SJCRH30 (cell line): ENCODE data around the gene PILRB. TPM values are rescaled to one million over a fixed set of nuclear protein-coding genes. Genes with fewer than 3 reads are reported as not detected.
"Not testable (repeated sequence)": the region's sequence is repeated elsewhere in the genome, so short reads cannot be mapped to it uniquely, and the experiment has no call there.

Experiments used
- DNase-seq, 2 experiments: peaks; one replicate each; pipeline ENCODE4 v3.0.0-alpha.2; 2015 to 2020
- H3K27ac ChIP-seq: fragments of 250-450 bp; sonication (Bioruptor Pico); 2 replicates; pipeline ENCODE4 v1.5.1; 2020; ENCODE audit warnings: mild to moderate bottlenecking, moderate library complexity
- H3K27me3 ChIP-seq: fragments of 250-450 bp; sonication (Bioruptor Pico); 2 replicates; pipeline ENCODE4 v1.5.1; 2020; ENCODE audit warnings: mild to moderate bottlenecking, moderate library complexity
- H3K36me3 ChIP-seq: fragments of 250-450 bp; sonication (Bioruptor Pico); 2 replicates; pipeline ENCODE4 v1.5.1; 2020; ENCODE audit warnings: mild to moderate bottlenecking, moderate library complexity
- H3K4me1 ChIP-seq: fragments of 250-450 bp; sonication (Bioruptor Pico); 2 replicates; pipeline ENCODE4 v1.5.1; 2020; ENCODE audit warnings: mild to moderate bottlenecking, moderate library complexity
- H3K4me3 ChIP-seq: fragments of 250-450 bp; sonication (Bioruptor Pico); 2 replicates; pipeline ENCODE4 v1.5.1; 2020; ENCODE audit warnings: mild to moderate bottlenecking, moderate library complexity
- H3K9me3 ChIP-seq: fragments of 250-450 bp; sonication (Bioruptor Pico); replicated peaks from 2 replicates; pipeline ENCODE4 v1.5.1; 2020; ENCODE audit warnings: mild to moderate bottlenecking, moderate library complexity
- total RNA-seq: library from RNA; depleted of rRNA; stranded (reverse); fragments of >200 nt; shearing (Covaris generic); gene quantifications from 2 replicates; pipeline ENCODE4 v1.2.3, GENCODE V29; 2014

PILRB gene
- total RNA-seq, 1 experiment from 2014 or later: 28.0 TPM

DNA sequence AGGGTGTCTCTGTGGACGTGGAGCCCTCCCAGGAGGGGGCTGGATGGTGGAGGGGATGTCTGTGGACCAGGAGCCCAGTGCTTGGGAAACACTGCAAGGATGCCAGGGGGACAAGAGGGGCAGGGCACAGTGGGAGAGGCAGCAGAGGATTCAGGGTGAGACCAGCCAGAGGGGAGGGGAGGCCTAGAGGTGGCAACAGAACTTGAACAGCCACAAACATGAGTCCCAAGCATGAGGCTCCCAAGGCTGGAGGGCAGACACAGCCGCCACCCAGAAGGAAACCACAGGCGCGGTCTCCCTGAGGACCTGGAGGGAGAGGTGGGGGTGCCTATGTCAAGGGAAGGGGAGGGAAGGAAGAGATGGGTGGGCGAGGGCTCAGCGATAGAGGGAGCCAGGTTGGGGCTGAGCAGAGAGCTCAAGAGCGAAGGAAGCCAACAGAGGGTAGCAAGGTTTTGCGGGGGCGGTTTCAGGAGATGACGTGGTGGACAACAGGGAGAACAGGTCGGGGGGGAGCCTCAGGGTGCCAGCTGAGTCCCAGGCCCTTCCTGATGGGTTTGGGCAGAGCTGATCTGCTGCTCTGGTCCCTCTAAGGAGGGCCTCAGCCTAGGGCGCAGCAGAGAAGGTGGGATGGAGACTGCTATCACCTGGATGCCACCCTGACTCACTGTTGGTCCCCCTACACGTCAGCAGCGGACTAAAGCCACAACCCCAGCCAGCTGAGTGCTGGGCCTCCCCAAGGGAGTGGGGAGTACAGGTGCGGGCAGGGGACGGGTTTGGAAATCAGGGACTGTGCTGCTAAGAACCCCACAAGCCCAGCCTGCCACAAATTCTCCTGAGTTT is 8.7 kb downstream of the PILRB start:
- Histone ChIP-seq H3K4me1 (no peaks in the 10 kb centered on the region), H3K4me3 (no peak overlapping the region), H3K27me3 (no peaks in the 10 kb centered on the region), H3K27ac (no peak overlapping the region), H3K9me3 (no peaks in the 10 kb centered on the region), H3K36me3 (peaks cover 13% of the 10 kb centered on the region)
- no peak for DNase-seq

DNA sequence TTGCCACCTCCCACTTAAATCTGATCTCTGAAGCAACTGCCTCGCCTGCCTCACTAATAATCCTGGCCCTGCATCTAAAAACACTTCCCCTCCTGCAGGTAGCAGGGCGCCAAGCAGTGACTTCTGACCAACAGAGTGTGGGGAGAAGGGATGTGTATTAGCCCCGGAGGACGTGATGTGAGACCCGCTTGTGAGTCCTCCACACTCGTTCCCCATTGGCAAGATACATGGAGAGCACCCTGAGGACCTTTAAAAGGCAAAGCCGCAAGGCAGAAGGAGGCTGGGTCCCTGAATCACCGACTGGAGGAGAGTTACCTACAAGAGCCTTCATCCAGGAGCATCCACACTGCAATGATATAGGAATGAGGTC is 9.3 kb downstream of the PILRB start:
- H3K4me1 ChIP-seq: no peaks in the 10 kb centered on the region
- H3K27ac ChIP-seq: no peak overlapping the region
- no peak for DNase-seq
- H3K9me3 ChIP-seq: no peaks in the 10 kb centered on the region
- no peaks in the 10 kb centered on the region for H3K27me3 ChIP-seq
- no peak overlapping the region for H3K4me3 ChIP-seq
- H3K36me3 ChIP-seq: peaks cover 7% of the 10 kb centered on the region

DNA sequence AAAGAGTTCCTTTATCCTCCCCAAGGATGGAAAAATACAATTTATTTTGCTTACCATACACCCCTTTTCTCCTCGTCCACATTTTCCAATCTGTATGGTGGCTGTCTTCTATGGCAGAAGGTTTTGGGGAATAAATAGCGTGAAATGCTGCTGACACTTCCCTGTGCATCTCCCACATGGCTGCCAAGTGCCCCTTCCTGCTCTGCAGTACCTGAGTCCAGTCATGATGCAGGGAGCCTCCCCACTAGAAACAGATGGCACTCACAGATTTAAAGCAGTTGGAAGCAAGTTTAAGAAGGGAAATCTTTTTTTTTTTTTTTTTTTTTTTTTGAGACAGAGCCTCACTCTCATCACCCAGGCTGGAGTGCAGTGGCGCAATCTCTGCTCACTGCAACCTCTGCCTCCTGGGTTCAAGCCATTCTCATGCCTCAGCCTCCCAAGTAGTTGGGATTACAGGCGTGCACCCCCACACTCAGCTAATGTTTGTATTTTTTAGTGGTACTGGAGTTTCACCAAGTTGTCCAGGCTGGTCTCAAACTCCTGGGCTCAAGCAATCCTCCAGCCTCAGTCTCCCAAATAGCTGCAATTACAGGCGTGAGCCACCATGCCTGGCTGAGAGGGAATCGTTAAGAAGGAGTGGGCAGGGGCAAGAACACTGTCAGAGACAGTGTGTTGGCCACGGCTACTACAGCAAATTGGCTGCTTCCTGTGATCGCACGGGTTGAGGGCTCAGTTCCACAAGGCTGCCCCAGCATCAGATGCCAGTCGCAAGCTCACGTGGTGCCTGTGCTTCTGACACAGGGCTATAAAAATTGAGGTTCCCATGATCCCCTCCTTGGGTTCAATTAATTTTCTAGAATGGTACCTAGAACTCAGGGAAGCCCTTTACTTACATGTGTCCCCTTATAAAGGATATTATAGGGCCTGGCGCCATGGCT is 10.0 kb downstream of the PILRB start:
- Histone ChIP-seq H3K4me3 (no peak overlapping the region), H3K4me1 (no peaks in the 10 kb centered on the region), H3K36me3 (peaks cover 7% of the 10 kb centered on the region), H3K27me3 (no peaks in the 10 kb centered on the region), H3K27ac (no peak overlapping the region), H3K9me3 (no peaks in the 10 kb centered on the region)
- DNase-seq: no peak

GRCh38 chr7:100369105-100369504 is 11.2 kb downstream of the PILRB start:
- H3K4me3 ChIP-seq: no peak overlapping the region
- H3K36me3 ChIP-seq: no peaks in the 10 kb centered on the region
- H3K27me3 ChIP-seq: no peaks in the 10 kb centered on the region
- H3K9me3 ChIP-seq: no peaks in the 10 kb centered on the region
- H3K4me1 ChIP-seq: no peaks in the 10 kb centered on the region
- H3K27ac ChIP-seq: no peak overlapping the region
- DNase-seq: no peak

- Histone ChIP-seq H3K27ac (no peak overlapping the region), H3K9me3 (no peaks in the 10 kb centered on the region), H3K36me3 (no peaks in the 10 kb centered on the region), H3K4me1 (no peaks in the 10 kb centered on the region), H3K4me3 (no peak overlapping the region), H3K27me3 (no peaks in the 10 kb centered on the region)
- DNase-seq: no peak
These were observed 12.4 kb downstream of the PILRB start for GRCh38 chr7:100370303-100370702.

GRCh38 chr7:100370746-100371145 is 12.8 kb downstream of the PILRB start:
- Histone ChIP-seq H3K27me3 (no peaks in the 10 kb centered on the region), H3K27ac (no peak overlapping the region), H3K36me3 (no peaks in the 10 kb centered on the region), H3K4me3 (no peak overlapping the region), H3K4me1 (no peaks in the 10 kb centered on the region), H3K9me3 (no peaks in the 10 kb centered on the region)
- DNase-seq: no peak

DNA sequence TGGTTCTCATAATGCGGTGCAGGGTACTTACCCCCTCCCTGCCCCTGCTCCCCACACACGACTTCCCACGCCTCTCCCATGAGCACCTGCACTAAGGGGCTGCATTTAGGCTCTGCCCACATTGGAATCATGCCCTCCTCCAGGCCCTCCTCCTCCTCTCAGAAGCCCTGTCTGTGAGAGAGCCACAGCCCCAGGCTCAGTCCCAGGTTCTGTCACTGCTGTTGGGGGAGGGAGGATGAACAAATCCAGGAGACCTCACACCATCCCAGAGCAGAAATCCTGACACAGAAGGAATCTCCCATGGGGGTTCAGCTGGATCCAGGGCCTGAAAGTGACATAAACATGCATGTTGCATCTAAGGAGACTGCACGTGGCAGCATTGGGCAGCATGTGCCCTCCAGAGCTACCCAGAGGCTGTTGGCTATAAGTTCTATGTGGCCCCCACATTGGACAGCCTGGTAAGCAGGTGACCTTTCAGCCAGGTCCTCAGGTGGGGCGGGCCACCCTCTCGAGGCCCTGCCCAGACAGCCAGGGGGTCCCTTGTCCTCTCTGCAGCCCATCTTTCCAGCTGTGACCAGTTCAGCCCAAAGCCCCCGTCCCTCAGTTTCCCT is 13.7 kb downstream of the PILRB start:
- Histone ChIP-seq H3K4me1 (no peaks in the 10 kb centered on the region), H3K9me3 (no peaks in the 10 kb centered on the region), H3K4me3 (no peak overlapping the region), H3K36me3 (no peaks in the 10 kb centered on the region), H3K27ac (no peak overlapping the region), H3K27me3 (no peaks in the 10 kb centered on the region)
- no peak for DNase-seq

DNA sequence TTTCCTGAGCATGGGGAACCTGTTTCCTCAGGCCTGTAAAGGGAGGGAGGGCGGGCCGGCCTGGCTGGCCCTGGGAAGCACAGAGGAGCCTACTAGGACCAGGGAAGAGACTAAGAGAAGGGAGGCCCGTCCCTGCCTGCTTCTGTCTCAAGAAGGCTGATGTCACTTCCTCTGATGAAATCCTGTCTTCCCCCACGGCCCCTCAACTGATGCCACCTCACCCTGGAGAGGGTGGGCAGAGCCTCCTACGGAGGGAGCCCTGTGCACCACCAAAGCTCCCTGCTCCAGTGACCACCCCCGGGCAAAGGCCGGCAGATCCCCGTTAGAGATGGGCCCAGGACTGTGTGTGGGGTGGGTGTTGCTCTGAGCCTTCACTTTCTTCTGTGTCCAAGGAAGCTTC is 14.3 kb downstream of the PILRB start:
- Histone ChIP-seq H3K36me3 (no peaks in the 10 kb centered on the region), H3K27ac (no peak overlapping the region), H3K9me3 (no peaks in the 10 kb centered on the region), H3K27me3 (no peaks in the 10 kb centered on the region), H3K4me3 (no peak overlapping the region), H3K4me1 (no peaks in the 10 kb centered on the region)
- DNase-seq: no peak

- Histone ChIP-seq H3K27me3 (no peaks in the 10 kb centered on the region), H3K36me3 (no peaks in the 10 kb centered on the region), H3K4me1 (no peaks in the 10 kb centered on the region), H3K4me3 (no peak overlapping the region), H3K9me3 (no peaks in the 10 kb centered on the region), H3K27ac (no peak overlapping the region)
- no peak for DNase-seq
These were observed 14.8 kb downstream of the PILRB start for GRCh38 chr7:100372694-100373093.

DNA sequence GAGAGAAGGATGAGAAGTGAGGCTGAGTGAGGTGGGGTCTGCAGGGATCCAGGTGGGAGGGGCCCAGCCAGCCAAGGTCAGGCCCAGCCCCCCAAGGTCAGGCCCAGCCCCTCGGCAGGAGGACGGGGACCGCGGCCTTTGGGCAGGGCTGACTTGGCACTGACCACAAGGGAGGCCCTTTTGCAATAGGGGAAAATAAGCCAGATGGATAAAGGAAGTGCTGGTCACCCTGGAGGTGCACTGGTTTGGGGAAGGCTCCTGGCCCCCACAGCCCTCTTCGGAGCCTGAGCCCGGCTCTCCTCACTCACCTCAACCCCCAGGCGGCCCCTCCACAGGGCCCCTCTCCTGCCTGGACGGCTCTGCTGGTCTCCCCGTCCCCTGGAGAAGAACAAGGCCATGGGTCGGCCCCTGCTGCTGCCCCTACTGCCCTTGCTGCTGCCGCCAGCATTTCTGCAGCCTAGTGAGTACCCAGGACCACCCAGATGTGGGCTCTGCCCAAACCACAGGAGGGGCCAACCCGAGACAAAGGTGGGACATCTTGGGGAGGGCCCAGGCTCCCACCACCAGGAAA is 15.4 kb downstream of the PILRB start, which contains the start of gene PILRA:
Gene PILRA (plus strand): TSS at position 227 of the 571 bp plus-strand sequence. CDS start 170 bp downstream, at position 397.
- H3K27ac ChIP-seq: no peak within 1 kb of the TSS
- H3K9me3 ChIP-seq: no peaks in the 10 kb centered on the region
- no peaks in the 10 kb centered on the region for H3K27me3 ChIP-seq
- H3K4me1 ChIP-seq: no peaks in the 10 kb centered on the region
- no peaks in the 10 kb centered on the region for H3K36me3 ChIP-seq
- H3K4me3 ChIP-seq: no peak within 1 kb of the TSS
- DNase-seq: no peak

GRCh38 chr7:100373870-100374598 is 16.1 kb downstream of the PILRB start:
- not testable (repeated sequence) for H3K27me3 ChIP-seq, H3K36me3 ChIP-seq, H3K9me3 ChIP-seq, H3K4me1 ChIP-seq, H3K4me3 ChIP-seq, H3K27ac ChIP-seq, DNase-seq

- H3K4me3 ChIP-seq: no peak overlapping the region
- H3K27ac ChIP-seq: no peak overlapping the region
- DNase-seq: no peak
- H3K27me3 ChIP-seq: no peaks in the 10 kb centered on the region
- H3K4me1 ChIP-seq: no peaks in the 10 kb centered on the region
- H3K9me3 ChIP-seq: no peaks in the 10 kb centered on the region
- H3K36me3 ChIP-seq: no peaks in the 10 kb centered on the region
These were observed 16.7 kb downstream of the PILRB start for GRCh38 chr7:100374601-100375000.

- Histone ChIP-seq H3K27ac (no peak overlapping the region), H3K36me3 (no peaks in the 10 kb centered on the region), H3K27me3 (no peaks in the 10 kb centered on the region), H3K9me3 (no peaks in the 10 kb centered on the region), H3K4me3 (no peak overlapping the region), H3K4me1 (no peaks in the 10 kb centered on the region)
- no peak for DNase-seq
These were observed 18.1 kb downstream of the PILRB start for GRCh38 chr7:100376066-100376465.

DNA sequence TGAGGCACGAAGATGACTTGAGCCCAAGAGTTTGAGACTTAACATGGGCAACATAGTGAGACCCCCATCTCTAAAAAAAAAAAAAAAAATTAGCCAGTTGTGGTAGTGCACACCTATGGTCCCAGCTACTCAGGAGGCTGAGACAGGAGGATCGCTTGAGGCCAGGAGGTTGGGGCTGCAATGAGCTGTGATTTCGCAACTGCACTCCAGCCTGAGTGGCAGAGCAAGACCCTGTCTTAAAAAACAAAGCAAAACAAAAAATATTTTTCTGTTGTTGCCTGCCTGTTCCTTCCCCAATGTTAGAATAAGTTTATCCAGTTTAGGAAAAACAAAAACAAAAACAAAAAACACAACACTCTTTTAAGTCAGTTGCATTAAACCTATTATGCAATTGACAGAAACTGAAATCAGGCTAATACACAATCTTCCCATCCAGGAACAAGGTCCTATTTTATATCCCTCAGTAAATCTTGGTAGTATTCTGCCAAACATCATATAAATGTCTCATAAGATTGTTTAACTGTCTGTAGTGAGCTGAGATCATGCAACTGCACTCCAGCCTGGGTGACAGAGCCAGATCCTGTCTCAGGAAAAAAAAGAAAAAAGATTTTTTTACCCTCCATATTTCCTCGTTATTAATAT is 20.3 kb downstream of the PILRB start:
- DNase-seq: no peak
- H3K27me3 ChIP-seq: no peaks in the 10 kb centered on the region
- no peaks in the 10 kb centered on the region for H3K4me1 ChIP-seq
- H3K27ac ChIP-seq: no peak overlapping the region
- H3K4me3 ChIP-seq: no peak overlapping the region
- no peaks in the 10 kb centered on the region for H3K36me3 ChIP-seq
- no peaks in the 10 kb centered on the region for H3K9me3 ChIP-seq
